IMR-90 (cell line): ENCODE measurements around the gene TMEM184B.

Source experiments
- BHLHE40 ChIP-seq: fragments of 150-350 bp; IDR thresholded peaks from 2 replicates; pipeline ENCODE4 v1.6.1; 2016; ENCODE audit warnings: mild to moderate bottlenecking, low read depth, low read length
- CEBPB ChIP-seq: IDR thresholded peaks from 2 replicates; pipeline ENCODE4 v1.6.1; 2012; ENCODE audit warnings: low read depth, low read length, improper control_type of control experiment
- MAFK ChIP-seq: IDR thresholded peaks from 2 replicates; pipeline ENCODE4 v1.6.1; 2012; ENCODE audit warnings: low read depth, low read length, improper control_type of control experiment
- MAZ ChIP-seq: IDR thresholded peaks from 2 replicates; pipeline ENCODE4 v1.6.1; 2012; ENCODE audit warnings: low read depth, mild to moderate bottlenecking, low read length, improper control_type of control experiment, moderate library complexity, borderline replicate concordance
- MXI1 ChIP-seq: IDR thresholded peaks from 2 replicates; pipeline ENCODE4 v1.6.1; 2012; ENCODE audit warnings: low read depth, mild to moderate bottlenecking, low read length, moderate library complexity, borderline replicate concordance
- NFE2L2 ChIP-seq: fragments of 150-350 bp; IDR thresholded peaks from 2 replicates; pipeline ENCODE4 v1.6.1; 2016; ENCODE audit warnings: low read depth, mild to moderate bottlenecking, low read length
- POLR2A ChIP-seq: IDR thresholded peaks from 2 replicates; pipeline ENCODE4 v1.6.1; 2012; ENCODE audit warnings: mild to moderate bottlenecking, low read depth, low read length
- RAD21 ChIP-seq: IDR thresholded peaks from 2 replicates; pipeline ENCODE4 v1.6.1; 2012; ENCODE audit warnings: low read length, improper control_type of control experiment
- RCOR1 ChIP-seq: IDR thresholded peaks from 2 replicates; pipeline ENCODE4 v1.6.1; 2012; ENCODE audit warnings: mild to moderate bottlenecking, low read length, improper control_type of control experiment; ENCODE audit not compliant: insufficient replicate concordance
- RFX5 ChIP-seq: IDR thresholded peaks from 2 replicates; pipeline ENCODE4 v1.8.0; 2012; ENCODE audit warnings: low read depth, mild to moderate bottlenecking, low read length, moderate library complexity
- TF ChIP-seq, protein P1 (sequence below): conservative IDR thresholded peaks from 2 replicates; pipeline ENCODE4 v1.5.1; 2012; ENCODE audit warnings: mild to moderate bottlenecking, low read depth, low read length, improper control_type of control experiment
- TF ChIP-seq, protein P2 (sequence below): fragments of 150-350 bp; IDR thresholded peaks from 2 replicates; pipeline ENCODE4 v1.6.1; 2017; ENCODE audit warnings: mild to moderate bottlenecking, antibody characterized with exemption, low read length, low read depth

DNA sequence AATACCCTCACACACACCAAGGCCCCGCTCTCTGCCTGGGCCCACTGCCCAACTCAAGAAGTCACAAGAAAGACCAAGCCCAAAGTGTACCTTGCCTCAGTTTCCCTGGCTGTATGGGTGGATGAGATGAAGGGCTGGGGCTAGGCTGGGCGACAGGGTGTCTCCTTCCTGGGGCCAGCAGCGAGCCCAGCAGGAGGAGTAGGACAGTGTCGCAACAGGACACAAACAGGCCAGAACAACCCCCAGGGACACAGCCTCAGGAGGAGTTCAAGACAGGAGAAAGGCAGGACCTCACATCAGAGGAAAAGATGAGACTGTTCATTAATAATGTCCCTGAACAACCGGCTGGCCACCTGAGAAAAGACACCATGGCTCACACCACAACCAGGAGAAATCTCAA lies 31.2 kb upstream of the TMEM184B start:
- TF ChIP-seq POLR2A (no peak), MAFK (no peak), RAD21 (no peak), RFX5 (no peak), BHLHE40 (no peak), CEBPB (peak; percentile 61), MXI1 (no peak), NFE2L2 (no peak), RCOR1 (no peak), MAZ (no peak)
- TF ChIP-seq, protein P1, sequence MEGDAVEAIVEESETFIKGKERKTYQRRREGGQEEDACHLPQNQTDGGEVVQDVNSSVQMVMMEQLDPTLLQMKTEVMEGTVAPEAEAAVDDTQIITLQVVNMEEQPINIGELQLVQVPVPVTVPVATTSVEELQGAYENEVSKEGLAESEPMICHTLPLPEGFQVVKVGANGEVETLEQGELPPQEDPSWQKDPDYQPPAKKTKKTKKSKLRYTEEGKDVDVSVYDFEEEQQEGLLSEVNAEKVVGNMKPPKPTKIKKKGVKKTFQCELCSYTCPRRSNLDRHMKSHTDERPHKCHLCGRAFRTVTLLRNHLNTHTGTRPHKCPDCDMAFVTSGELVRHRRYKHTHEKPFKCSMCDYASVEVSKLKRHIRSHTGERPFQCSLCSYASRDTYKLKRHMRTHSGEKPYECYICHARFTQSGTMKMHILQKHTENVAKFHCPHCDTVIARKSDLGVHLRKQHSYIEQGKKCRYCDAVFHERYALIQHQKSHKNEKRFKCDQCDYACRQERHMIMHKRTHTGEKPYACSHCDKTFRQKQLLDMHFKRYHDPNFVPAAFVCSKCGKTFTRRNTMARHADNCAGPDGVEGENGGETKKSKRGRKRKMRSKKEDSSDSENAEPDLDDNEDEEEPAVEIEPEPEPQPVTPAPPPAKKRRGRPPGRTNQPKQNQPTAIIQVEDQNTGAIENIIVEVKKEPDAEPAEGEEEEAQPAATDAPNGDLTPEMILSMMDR, result no peak
- TF ChIP-seq, protein P2, sequence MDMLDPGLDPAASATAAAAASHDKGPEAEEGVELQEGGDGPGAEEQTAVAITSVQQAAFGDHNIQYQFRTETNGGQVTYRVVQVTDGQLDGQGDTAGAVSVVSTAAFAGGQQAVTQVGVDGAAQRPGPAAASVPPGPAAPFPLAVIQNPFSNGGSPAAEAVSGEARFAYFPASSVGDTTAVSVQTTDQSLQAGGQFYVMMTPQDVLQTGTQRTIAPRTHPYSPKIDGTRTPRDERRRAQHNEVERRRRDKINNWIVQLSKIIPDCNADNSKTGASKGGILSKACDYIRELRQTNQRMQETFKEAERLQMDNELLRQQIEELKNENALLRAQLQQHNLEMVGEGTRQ, result no peak
